RWPE1 (cell line): ENCODE results near the gene MRPL24.

ENCODE experiments used
- CTCF ChIA-PET: fragments of 350-600 bp; sonication (Branson Sonifier 250); formaldehyde crosslinking; extraction: SDS; loops from one replicate; lab custom pipeline; 2021; lab: Yijun Ruan, JAX
- POLR2A ChIA-PET: fragments of 400-600 bp; formaldehyde crosslinking; extraction: SDS; loops from one replicate; lab custom pipeline; 2020; ENCODE audit warnings: antibody characterized with exemption; ENCODE audit not compliant: low non-redundant PET; lab: Yijun Ruan, JAX
- DNase-seq: peaks from one replicate; pipeline ENCODE4 v3.0.0; 2012; ENCODE audit warnings: low spot score
- H3K27ac ChIP-seq: fragments of 450-650 bp; 2 replicates; pipeline ENCODE4 v1.5.1; 2017
- TF ChIP-seq, protein P1 (sequence below): fragments of 450-650 bp; conservative IDR thresholded peaks from 2 replicates; pipeline ENCODE4 v1.5.1; 2017; ENCODE audit warnings: low read depth, mild to moderate bottlenecking

Gene MRPL24

GRCh38 chr1:156705918-156706656, 34.8 kb downstream of the MRPL24 start:
- CTCF ChIA-PET: interaction anchor here (0.6 to 17.0 kb wide), 13 partner anchors 9 to 1203 kb away, joined by 3 to 225 read pairs (median 3); partner anchors contain the start of genes ISG20L2 and METTL25B
- H3K27ac ChIP-seq: peak overlapping the region; percentile 95
- TF ChIP-seq, protein P1, sequence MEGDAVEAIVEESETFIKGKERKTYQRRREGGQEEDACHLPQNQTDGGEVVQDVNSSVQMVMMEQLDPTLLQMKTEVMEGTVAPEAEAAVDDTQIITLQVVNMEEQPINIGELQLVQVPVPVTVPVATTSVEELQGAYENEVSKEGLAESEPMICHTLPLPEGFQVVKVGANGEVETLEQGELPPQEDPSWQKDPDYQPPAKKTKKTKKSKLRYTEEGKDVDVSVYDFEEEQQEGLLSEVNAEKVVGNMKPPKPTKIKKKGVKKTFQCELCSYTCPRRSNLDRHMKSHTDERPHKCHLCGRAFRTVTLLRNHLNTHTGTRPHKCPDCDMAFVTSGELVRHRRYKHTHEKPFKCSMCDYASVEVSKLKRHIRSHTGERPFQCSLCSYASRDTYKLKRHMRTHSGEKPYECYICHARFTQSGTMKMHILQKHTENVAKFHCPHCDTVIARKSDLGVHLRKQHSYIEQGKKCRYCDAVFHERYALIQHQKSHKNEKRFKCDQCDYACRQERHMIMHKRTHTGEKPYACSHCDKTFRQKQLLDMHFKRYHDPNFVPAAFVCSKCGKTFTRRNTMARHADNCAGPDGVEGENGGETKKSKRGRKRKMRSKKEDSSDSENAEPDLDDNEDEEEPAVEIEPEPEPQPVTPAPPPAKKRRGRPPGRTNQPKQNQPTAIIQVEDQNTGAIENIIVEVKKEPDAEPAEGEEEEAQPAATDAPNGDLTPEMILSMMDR: peak; percentile 87
- no peak for DNase-seq
- POLR2A ChIA-PET: interaction anchor here (1.5 kb wide), 1 partner anchor 14 kb away, joined by 5 read pairs; no protein-coding TSS in a partner anchor

GRCh38 chr1:156705321-156705917, 35.5 kb downstream of the MRPL24 start, which contains the start of gene CRABP2:
CRABP2 (minus strand) TSS chr1:156705583; CDS start chr1:156705446, 137 bp downstream.
- TF ChIP-seq, protein P1: no peak
- no peak for DNase-seq
- ChIA-PET CTCF (interaction anchor here (0.6 to 17.0 kb wide), 13 partner anchors 10 to 1203 kb away, joined by 3 to 225 read pairs (median 3); partner anchors contain the start of genes ISG20L2 and METTL25B), POLR2A (interaction anchor here (1.5 kb wide), 1 partner anchor 14 kb away, joined by 5 read pairs; no protein-coding TSS in a partner anchor)
- H3K27ac ChIP-seq: peak within 1 kb of the TSS; percentile 95

GRCh38 chr1:156704930-156705320, 36.0 kb downstream of the MRPL24 start:
- ChIA-PET POLR2A (interaction anchor here (1.5 kb wide), 1 partner anchor 13 kb away, joined by 5 read pairs; no protein-coding TSS in a partner anchor), CTCF (interaction anchor here (1.1 to 17.0 kb wide), 5 partner anchors 10 to 22 kb away, joined by 3 to 225 read pairs (median 6); partner anchors contain the start of genes ISG20L2 and METTL25B)
- TF ChIP-seq, protein P1: no peak
- peak overlapping the region; percentile 95 for H3K27ac ChIP-seq
- DNase-seq: peak; percentile 79

DNA sequence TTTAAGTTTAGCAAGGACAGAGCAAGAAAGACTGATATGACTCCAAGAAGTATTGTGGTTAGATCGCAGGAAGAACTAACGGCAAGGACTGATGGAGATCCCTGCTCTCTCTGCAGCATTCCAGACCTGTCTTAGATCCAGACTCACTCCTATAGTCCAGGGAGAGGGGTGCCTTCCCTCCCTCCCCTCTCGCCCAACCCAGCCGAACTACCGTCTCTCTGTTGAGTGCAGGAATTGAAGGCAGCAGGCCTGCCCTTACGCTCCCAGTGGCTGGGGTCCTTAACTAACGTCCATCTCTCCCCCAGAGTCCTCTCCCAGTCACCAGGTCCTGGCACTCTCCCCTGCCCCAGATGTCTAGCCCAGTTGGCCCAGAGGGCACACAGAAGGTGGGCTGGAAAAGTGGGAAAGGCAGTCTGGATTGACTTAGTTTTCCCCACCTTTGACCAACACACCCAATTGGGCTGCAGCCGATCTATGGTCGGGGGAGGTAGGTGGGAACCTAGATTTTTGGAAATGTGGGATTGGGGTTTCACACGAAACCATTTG, 36.6 kb downstream of the MRPL24 start:
- POLR2A ChIA-PET: interaction anchor here (1.5 kb wide), 1 partner anchor 12 kb away, joined by 5 read pairs; no protein-coding TSS in a partner anchor
- CTCF ChIA-PET: interaction anchor here (1.1 to 17.0 kb wide), 2 partner anchors 14 kb away, joined by 5 to 225 read pairs; no protein-coding TSS in a partner anchor
- no peak for DNase-seq
- TF ChIP-seq, protein P1: no peak
- peak overlapping the region; percentile 95 for H3K27ac ChIP-seq

DNA sequence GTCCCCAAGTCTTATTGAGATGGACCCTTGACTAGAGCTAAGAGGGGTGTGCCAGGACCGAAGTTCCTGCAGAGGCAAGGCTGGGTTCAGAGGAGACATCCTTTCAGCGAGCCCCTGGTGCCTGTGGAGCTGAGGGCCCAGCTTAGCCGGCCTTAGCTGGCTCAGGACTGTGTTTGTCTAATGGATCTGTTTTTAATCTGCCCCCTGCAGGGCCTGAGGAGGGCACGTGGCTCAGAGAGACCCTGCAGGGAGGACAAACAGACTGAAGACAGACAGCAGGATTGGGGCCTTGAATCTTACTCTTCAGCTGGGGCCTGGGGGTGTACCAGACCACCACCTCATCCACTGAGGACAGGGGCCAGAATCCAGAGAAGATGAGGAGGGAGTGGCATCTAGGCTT, 37.1 kb downstream of the MRPL24 start:
- TF ChIP-seq, protein P1: no peak
- DNase-seq: no peak
- CTCF ChIA-PET: interaction anchor here (17.0 kb wide), 1 partner anchor 13 kb away, joined by 225 read pairs; no protein-coding TSS in a partner anchor

More for the DNA sequence above, 37.1 kb downstream of the MRPL24 start:
- POLR2A ChIA-PET: no interaction called here
- H3K27ac ChIP-seq: peak overlapping the region; percentile 95
